ENCODE measurements around the gene NFE2L2.

GRCh38 chr2:177282787-177283572 is 18.5 kb upstream of the NFE2L2 start:
- no peak for TF ChIP-seq CTCF (IDR thresholded peaks at IDR 0.05; ENCODE audit: insufficient read depth, low read length, poor library complexity, severe bottlenecking)
- no peak for TF ChIP-seq EZH2phosphoT487 (conservative IDR thresholded peaks at IDR 0.05; ENCODE audit: low read length)

Data from SU-DHL-6 (cell line).